ENCODE results near the gene ZMYM4.

GRCh38 chr1:35229587-35230360 is 38.7 kb upstream of the ZMYM4 start:
- TF ChIP-seq CTCF (IDR thresholded peaks at IDR 0.05) (no peak), POLR2A (IDR thresholded peaks at IDR 0.05) (no peak), POLR2AphosphoS5 (IDR thresholded peaks at IDR 0.05) (no peak), EP300 (IDR thresholded peaks at IDR 0.05) (no peak)
